ENCODE measurements around the gene DACT2.

DNA sequence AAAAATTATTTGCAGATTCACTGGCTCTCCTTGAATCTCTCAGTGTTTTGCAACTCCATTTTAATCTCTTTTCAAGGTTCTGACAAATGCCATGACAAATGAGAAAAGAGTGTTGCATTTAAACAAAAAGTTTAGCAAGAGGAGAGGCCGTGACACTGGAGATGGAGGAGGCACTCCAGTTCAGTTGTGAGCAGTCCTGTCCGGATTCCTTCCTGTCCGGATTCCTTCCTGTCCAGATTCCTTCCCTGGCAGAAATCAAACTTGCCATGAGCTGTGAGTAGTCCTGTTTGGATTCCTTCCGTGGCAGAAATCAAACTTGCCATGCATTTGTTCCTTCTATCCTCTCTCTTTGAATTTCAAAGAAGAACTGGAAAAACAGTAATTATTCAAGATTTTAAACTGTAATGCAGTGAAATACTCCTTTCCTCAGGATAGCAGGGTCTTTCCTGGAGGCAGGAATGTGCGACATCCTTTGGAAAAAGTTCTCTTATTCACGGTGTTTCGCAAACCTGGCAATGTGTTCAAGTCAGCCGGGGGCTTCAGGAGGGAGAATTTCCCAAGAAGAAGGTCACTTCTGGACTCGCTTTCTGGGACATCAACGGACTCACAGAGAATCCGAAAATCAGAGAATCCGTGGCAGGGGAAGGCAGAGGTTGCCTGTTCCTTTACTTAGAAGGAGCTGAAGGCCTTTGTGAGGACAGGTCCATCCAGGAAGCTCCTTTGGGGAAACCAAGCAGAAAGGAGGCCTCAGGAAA lies 48.7 kb upstream of the DACT2 start:
- TF ChIP-seq, protein P1, sequence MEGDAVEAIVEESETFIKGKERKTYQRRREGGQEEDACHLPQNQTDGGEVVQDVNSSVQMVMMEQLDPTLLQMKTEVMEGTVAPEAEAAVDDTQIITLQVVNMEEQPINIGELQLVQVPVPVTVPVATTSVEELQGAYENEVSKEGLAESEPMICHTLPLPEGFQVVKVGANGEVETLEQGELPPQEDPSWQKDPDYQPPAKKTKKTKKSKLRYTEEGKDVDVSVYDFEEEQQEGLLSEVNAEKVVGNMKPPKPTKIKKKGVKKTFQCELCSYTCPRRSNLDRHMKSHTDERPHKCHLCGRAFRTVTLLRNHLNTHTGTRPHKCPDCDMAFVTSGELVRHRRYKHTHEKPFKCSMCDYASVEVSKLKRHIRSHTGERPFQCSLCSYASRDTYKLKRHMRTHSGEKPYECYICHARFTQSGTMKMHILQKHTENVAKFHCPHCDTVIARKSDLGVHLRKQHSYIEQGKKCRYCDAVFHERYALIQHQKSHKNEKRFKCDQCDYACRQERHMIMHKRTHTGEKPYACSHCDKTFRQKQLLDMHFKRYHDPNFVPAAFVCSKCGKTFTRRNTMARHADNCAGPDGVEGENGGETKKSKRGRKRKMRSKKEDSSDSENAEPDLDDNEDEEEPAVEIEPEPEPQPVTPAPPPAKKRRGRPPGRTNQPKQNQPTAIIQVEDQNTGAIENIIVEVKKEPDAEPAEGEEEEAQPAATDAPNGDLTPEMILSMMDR (IDR thresholded peaks at IDR 0.05; ENCODE audit: low read depth, low read length), result no peak
- TF ChIP-seq POLR2A (IDR thresholded peaks at IDR 0.05; ENCODE audit: extremely low read depth, insufficient read length), result no peak
